ENCODE data around the gene CREB3L1.

Gene CREB3L1

GRCh38 chr11:46307369-46307768 is 29.9 kb downstream of the CREB3L1 start:
- no peak for TF ChIP-seq EZH2phosphoT487 (IDR thresholded peaks at IDR 0.05; ENCODE audit: borderline replicate concordance, low read length)
- TF ChIP-seq, protein P1, sequence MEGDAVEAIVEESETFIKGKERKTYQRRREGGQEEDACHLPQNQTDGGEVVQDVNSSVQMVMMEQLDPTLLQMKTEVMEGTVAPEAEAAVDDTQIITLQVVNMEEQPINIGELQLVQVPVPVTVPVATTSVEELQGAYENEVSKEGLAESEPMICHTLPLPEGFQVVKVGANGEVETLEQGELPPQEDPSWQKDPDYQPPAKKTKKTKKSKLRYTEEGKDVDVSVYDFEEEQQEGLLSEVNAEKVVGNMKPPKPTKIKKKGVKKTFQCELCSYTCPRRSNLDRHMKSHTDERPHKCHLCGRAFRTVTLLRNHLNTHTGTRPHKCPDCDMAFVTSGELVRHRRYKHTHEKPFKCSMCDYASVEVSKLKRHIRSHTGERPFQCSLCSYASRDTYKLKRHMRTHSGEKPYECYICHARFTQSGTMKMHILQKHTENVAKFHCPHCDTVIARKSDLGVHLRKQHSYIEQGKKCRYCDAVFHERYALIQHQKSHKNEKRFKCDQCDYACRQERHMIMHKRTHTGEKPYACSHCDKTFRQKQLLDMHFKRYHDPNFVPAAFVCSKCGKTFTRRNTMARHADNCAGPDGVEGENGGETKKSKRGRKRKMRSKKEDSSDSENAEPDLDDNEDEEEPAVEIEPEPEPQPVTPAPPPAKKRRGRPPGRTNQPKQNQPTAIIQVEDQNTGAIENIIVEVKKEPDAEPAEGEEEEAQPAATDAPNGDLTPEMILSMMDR (IDR thresholded peaks at IDR 0.05; ENCODE audit: low read depth, low read length, poor library complexity, severe bottlenecking): no peak
- H3K36me3 ChIP-seq (ENCODE audit: control insufficient read depth, low read length): no peaks in the 10 kb centered on the region
- H3K4me1 ChIP-seq (ENCODE audit: control insufficient read depth, low read length): no peaks in the 10 kb centered on the region
- H3K4me3 ChIP-seq (ENCODE audit: low read length): no peak overlapping the region
- no peaks in the 10 kb centered on the region for H3K27me3 ChIP-seq (ENCODE audit: control insufficient read depth, low read length)
- H3K9me2 ChIP-seq (replicated peaks; ENCODE audit: control insufficient read depth, low read length): no peaks in the 10 kb centered on the region
- no peaks in the 10 kb centered on the region for H3K79me2 ChIP-seq (ENCODE audit: control insufficient read depth, low read length)
- no peak overlapping the region for H3K27ac ChIP-seq (ENCODE audit: low read depth, low read length)
- no peaks in the 10 kb centered on the region for H4K20me1 ChIP-seq (ENCODE audit: control insufficient read depth, insufficient read depth, low read depth, low read length)
- no peaks in the 10 kb centered on the region for H3K9me3 ChIP-seq (ENCODE audit: control insufficient read depth, insufficient read depth, low read length)
- no peak overlapping the region for H3K4me2 ChIP-seq (ENCODE audit: low read length)
- no peaks in the 10 kb centered on the region for H3F3A ChIP-seq (ENCODE audit: control insufficient read depth, insufficient read depth)

DNA sequence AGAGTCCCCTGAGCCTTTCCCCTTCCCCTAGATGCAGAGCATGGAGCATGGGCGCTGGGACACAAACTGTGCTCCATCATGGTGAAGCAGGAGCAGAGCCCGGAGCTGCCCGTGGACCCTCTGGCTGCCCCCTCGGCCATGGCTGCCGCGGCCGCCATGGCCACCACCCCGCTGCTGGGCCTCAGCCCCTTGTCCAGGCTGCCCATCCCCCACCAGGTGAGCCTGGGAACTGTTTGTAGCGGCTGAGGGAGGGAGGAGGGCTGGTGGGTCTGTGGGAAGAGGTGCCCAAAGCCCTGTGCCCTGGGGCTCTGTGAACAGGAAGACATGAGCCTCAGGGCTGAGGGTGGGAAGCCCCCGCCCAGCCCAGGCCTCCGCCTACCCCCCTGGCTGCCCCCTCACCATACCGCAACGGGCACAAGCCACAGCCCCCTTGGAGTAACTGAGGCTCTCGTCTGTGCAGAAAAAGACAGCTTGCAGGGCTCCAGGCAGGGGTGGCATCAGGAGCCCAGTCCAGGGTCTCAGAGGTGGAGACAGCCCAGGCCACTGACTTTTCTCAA is 30.4 kb downstream of the CREB3L1 start:
- Histone ChIP-seq H3K4me1 (ENCODE audit: control insufficient read depth, low read length) (no peaks in the 10 kb centered on the region), H3K27me3 (ENCODE audit: control insufficient read depth, low read length) (no peaks in the 10 kb centered on the region), H4K20me1 (ENCODE audit: control insufficient read depth, insufficient read depth, low read depth, low read length) (no peaks in the 10 kb centered on the region), H3K9me3 (ENCODE audit: control insufficient read depth, insufficient read depth, low read length) (no peaks in the 10 kb centered on the region), H3F3A (ENCODE audit: control insufficient read depth, insufficient read depth) (no peaks in the 10 kb centered on the region), H3K27ac (ENCODE audit: low read depth, low read length) (no peak overlapping the region), H3K36me3 (ENCODE audit: control insufficient read depth, low read length) (no peaks in the 10 kb centered on the region), H3K9me2 (replicated peaks; ENCODE audit: control insufficient read depth, low read length) (no peaks in the 10 kb centered on the region), H3K79me2 (ENCODE audit: control insufficient read depth, low read length) (no peaks in the 10 kb centered on the region), H3K4me3 (ENCODE audit: low read length) (no peak overlapping the region), H3K4me2 (ENCODE audit: low read length) (no peak overlapping the region)
- TF ChIP-seq, protein P1 (IDR thresholded peaks at IDR 0.05; ENCODE audit: low read depth, low read length, poor library complexity, severe bottlenecking): no peak
- no peak for TF ChIP-seq EZH2phosphoT487 (IDR thresholded peaks at IDR 0.05; ENCODE audit: borderline replicate concordance, low read length)

- H3K79me2 ChIP-seq (ENCODE audit: control insufficient read depth, low read length): no peaks in the 10 kb centered on the region
- no peak for TF ChIP-seq EZH2phosphoT487 (IDR thresholded peaks at IDR 0.05; ENCODE audit: borderline replicate concordance, low read length)
- TF ChIP-seq, protein P1 (IDR thresholded peaks at IDR 0.05; ENCODE audit: low read depth, low read length, poor library complexity, severe bottlenecking): peak; percentile 98
- no peaks in the 10 kb centered on the region for H3K9me3 ChIP-seq (ENCODE audit: control insufficient read depth, insufficient read depth, low read length)
- no peaks in the 10 kb centered on the region for H3K4me1 ChIP-seq (ENCODE audit: control insufficient read depth, low read length)
- no peaks in the 10 kb centered on the region for H4K20me1 ChIP-seq (ENCODE audit: control insufficient read depth, insufficient read depth, low read depth, low read length)
- H3K9me2 ChIP-seq (replicated peaks; ENCODE audit: control insufficient read depth, low read length): no peaks in the 10 kb centered on the region
- no peak overlapping the region for H3K4me2 ChIP-seq (ENCODE audit: low read length)
- no peaks in the 10 kb centered on the region for H3F3A ChIP-seq (ENCODE audit: control insufficient read depth, insufficient read depth)
- no peak overlapping the region for H3K4me3 ChIP-seq (ENCODE audit: low read length)
- no peaks in the 10 kb centered on the region for H3K27me3 ChIP-seq (ENCODE audit: control insufficient read depth, low read length)
- no peak overlapping the region for H3K27ac ChIP-seq (ENCODE audit: low read depth, low read length)
- H3K36me3 ChIP-seq (ENCODE audit: control insufficient read depth, low read length): no peaks in the 10 kb centered on the region
Measured at GRCh38 chr11:46308631-46309419, 31.4 kb downstream of the CREB3L1 start.

Data from DOHH2 (cell line).